Islet precursor cell (in vitro differentiated cells): ENCODE results near the gene ETV4.

Source experiments
- DNase-seq: peaks from one replicate; pipeline ENCODE4 v3.0.0-alpha.2; 2018

The ETV4 gene

GRCh38 chr17:43543300-43543699 is 2.8 kb downstream of the ETV4 start:
- DNase-seq = peak; percentile 79

- DNase-seq = no peak
Measured at GRCh38 chr17:43542859-43543258, 3.3 kb downstream of the ETV4 start.

GRCh38 chr17:43540821-43541674 is 5.1 kb downstream of the ETV4 start:
- no peak for DNase-seq

GRCh38 chr17:43536236-43536992 is 9.7 kb downstream of the ETV4 start:
- DNase-seq = peak; percentile 78

GRCh38 chr17:43534909-43535308 is 11.2 kb downstream of the ETV4 start:
- DNase-seq = peak; percentile 44

- peak; percentile 59 for DNase-seq
Measured at GRCh38 chr17:43533699-43534098, 12.4 kb downstream of the ETV4 start.

GRCh38 chr17:43532581-43532980 is 13.6 kb downstream of the ETV4 start:
- peak; percentile 43 for DNase-seq

GRCh38 chr17:43531955-43532354 is 14.2 kb downstream of the ETV4 start:
- peak; percentile 52 for DNase-seq

- no peak for DNase-seq
Measured at GRCh38 chr17:43531082-43531378, 15.1 kb downstream of the ETV4 start.

- peak; percentile 100 for DNase-seq
Measured at GRCh38 chr17:43530288-43531081, 15.7 kb downstream of the ETV4 start.

- DNase-seq = no peak
Measured at GRCh38 chr17:43529947-43530287, 16.2 kb downstream of the ETV4 start.

GRCh38 chr17:43528988-43529814 is 16.9 kb downstream of the ETV4 start:
- peak; percentile 48 for DNase-seq

- DNase-seq = peak; percentile 87
Measured at GRCh38 chr17:43528319-43528987, 17.7 kb downstream of the ETV4 start.

- DNase-seq = peak; percentile 49
Measured at GRCh38 chr17:43526886-43527648, 19.1 kb downstream of the ETV4 start.

GRCh38 chr17:43524945-43525575 is 21.1 kb downstream of the ETV4 start:
- DNase-seq = peak; percentile 73

- DNase-seq = peak; percentile 40
Measured at GRCh38 chr17:43521389-43521788, 24.8 kb downstream of the ETV4 start.

GRCh38 chr17:43517615-43518386 is 28.3 kb downstream of the ETV4 start:
- no peak for DNase-seq

GRCh38 chr17:43517161-43517560 is 29.0 kb downstream of the ETV4 start:
- no peak for DNase-seq

GRCh38 chr17:43515656-43516055 is 30.5 kb downstream of the ETV4 start:
- no peak for DNase-seq

GRCh38 chr17:43511199-43511598 is 34.9 kb downstream of the ETV4 start:
- peak; percentile 9 for DNase-seq
